ENCODE measurements around the gene ATIC.

DNA sequence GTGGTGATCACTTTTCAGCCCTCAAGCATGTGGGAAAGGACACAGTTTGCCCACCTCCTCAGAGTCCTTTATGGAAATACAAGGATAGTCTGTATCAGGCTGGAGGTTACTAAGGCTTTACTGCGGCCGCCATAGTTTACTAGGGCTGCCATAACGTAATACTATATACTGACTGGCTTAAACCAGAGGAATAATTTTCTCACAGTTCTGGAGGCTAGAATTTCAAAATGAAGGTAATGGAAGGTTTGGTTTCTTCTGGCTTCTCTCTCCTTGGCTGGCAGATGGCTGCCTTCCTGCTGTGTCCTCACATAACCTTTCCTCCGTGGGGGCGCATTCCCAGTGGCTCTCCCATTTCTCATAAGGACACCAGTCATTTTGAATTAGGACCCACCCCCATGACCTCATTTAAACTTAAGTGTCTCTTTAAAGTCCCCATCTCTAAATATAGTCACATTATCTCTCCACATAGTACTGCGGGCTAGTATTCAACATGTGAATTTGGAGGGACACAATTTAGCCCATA, 12.5 kb upstream of the ATIC start:
- TF ChIP-seq EZH2 (IDR thresholded peaks at IDR 0.05; ENCODE audit: low read length, missing control alignments): no peak
- TF ChIP-seq CTCF (conservative IDR thresholded peaks at IDR 0.05 in 1 of 2, IDR thresholded peaks at IDR 0.05 in 1 of 2; ENCODE audit: low read depth in 1 of 2, low read length in 2 of 2): no peak
